GM21786 (cell line): ENCODE measurements around the gene JAM3.

Experiments used
- ATAC-seq: cut with Tn5 transposase; IDR thresholded peaks from one replicate; pipeline ENCODE4 v1.9.1; 2021; ENCODE audit not compliant: unreplicated experiment

The JAM3 gene

GRCh38 chr11:134142536-134142935 lies 73.7 kb downstream of the JAM3 start:
- no peak for ATAC-seq

- ATAC-seq = no peak
Observed at GRCh38 chr11:134143801-134144200, 74.9 kb downstream of the JAM3 start.

GRCh38 chr11:134144744-134145143 lies 75.9 kb downstream of the JAM3 start:
- no peak for ATAC-seq

GRCh38 chr11:134145715-134146114 lies 76.8 kb downstream of the JAM3 start:
- ATAC-seq = no peak

GRCh38 chr11:134146598-134146997 lies 77.7 kb downstream of the JAM3 start:
- no peak for ATAC-seq

GRCh38 chr11:134149371-134149770 lies 80.5 kb downstream of the JAM3 start:
- ATAC-seq = no peak

GRCh38 chr11:134150195-134150903 lies 81.5 kb downstream of the JAM3 start:
- no peak for ATAC-seq

GRCh38 chr11:134151083-134151747 lies 82.3 kb downstream of the JAM3 start:
- ATAC-seq = no peak

GRCh38 chr11:134152696-134153095 lies 83.8 kb downstream of the JAM3 start:
- no peak for ATAC-seq

- ATAC-seq = no peak
Observed at GRCh38 chr11:134153147-134153905, 84.5 kb downstream of the JAM3 start.

- ATAC-seq = no peak
Observed at GRCh38 chr11:134154441-134154840, 85.6 kb downstream of the JAM3 start.

- no peak for ATAC-seq
Observed at GRCh38 chr11:134155456-134155855, 86.6 kb downstream of the JAM3 start.

- no peak for ATAC-seq
Observed at GRCh38 chr11:134155946-134156865, 87.3 kb downstream of the JAM3 start.

GRCh38 chr11:134157451-134157850 lies 88.6 kb downstream of the JAM3 start:
- no peak for ATAC-seq

GRCh38 chr11:134158023-134158422 lies 89.2 kb downstream of the JAM3 start:
- no peak for ATAC-seq

GRCh38 chr11:134159652-134160051 lies 90.8 kb downstream of the JAM3 start:
- no peak for ATAC-seq

GRCh38 chr11:134164490-134165370 lies 95.9 kb downstream of the JAM3 start:
- no peak for ATAC-seq

- ATAC-seq = no peak
Observed at GRCh38 chr11:134170177-134170918, 101.5 kb downstream of the JAM3 start.

GRCh38 chr11:134170919-134171281 lies 102.0 kb downstream of the JAM3 start:
- no peak for ATAC-seq
